Stimulated activated CD8-positive, alpha-beta memory T cell treated with anti-CD3 and anti-CD28 coated beads, Interleukin-4, amount 100 ng/mL, for 4 hours (primary cell): ENCODE data around the gene INCENP.
"Not testable (repeated sequence)": the region's sequence is repeated elsewhere in the genome, so short reads cannot be mapped to it uniquely, and the experiment has no call there.

Experiments
- DNase-seq, 2 donors: peaks; one replicate each; pipeline ENCODE4 v3.0.0-alpha.2; 2020; ENCODE audit warnings: low read depth in 2 of 2, low spot score in 1 of 2

The INCENP gene

GRCh38 chr11:62123669-62124185, at the start of gene INCENP:
TSS of gene INCENP (plus strand) at chr11:62124011. CDS start at chr11:62128162, 4,151 bp downstream.
- DNase-seq, result peak; percentile 87 to 89

- DNase-seq, result no peak
These were observed 48.4 kb upstream of the INCENP start for GRCh38 chr11:62075438-62075837.

- DNase-seq, result no peak
These were observed 46.7 kb upstream of the INCENP start for GRCh38 chr11:62077132-62077531.

GRCh38 chr11:62081378-62082291, 42.2 kb upstream of the INCENP start:
- DNase-seq, result peak; percentile 53 to 66

- no peak for DNase-seq
These were observed 41.5 kb upstream of the INCENP start for GRCh38 chr11:62082292-62082657.

- not testable (repeated sequence) for DNase-seq
These were observed 39.0 kb upstream of the INCENP start for GRCh38 chr11:62084801-62085200.

GRCh38 chr11:62087694-62088093, 36.1 kb upstream of the INCENP start:
- DNase-seq, result no peak

GRCh38 chr11:62088331-62088933, 35.4 kb upstream of the INCENP start:
- DNase-seq, result no peak

- no peak for DNase-seq
These were observed 20.7 kb upstream of the INCENP start for GRCh38 chr11:62103141-62103540.

GRCh38 chr11:62103986-62104385, 19.8 kb upstream of the INCENP start:
- DNase-seq, result no peak

GRCh38 chr11:62104816-62105653, 18.8 kb upstream of the INCENP start:
- DNase-seq, result no peak

- no peak for DNase-seq
These were observed 18.1 kb upstream of the INCENP start for GRCh38 chr11:62105667-62106191.

- no peak for DNase-seq
These were observed 15.6 kb upstream of the INCENP start for GRCh38 chr11:62108017-62108750.

GRCh38 chr11:62108971-62109404, 14.8 kb upstream of the INCENP start:
- DNase-seq, result no peak

GRCh38 chr11:62115085-62115694, 8.6 kb upstream of the INCENP start:
- DNase-seq, result no peak

GRCh38 chr11:62116451-62116850, 7.4 kb upstream of the INCENP start:
- no peak for DNase-seq

GRCh38 chr11:62119569-62119968, 4.2 kb upstream of the INCENP start:
- no peak for DNase-seq

GRCh38 chr11:62120001-62120400, 3.8 kb upstream of the INCENP start:
- no peak for DNase-seq

- no peak for DNase-seq
These were observed 3.4 kb upstream of the INCENP start for GRCh38 chr11:62120431-62120830.

- DNase-seq, result no peak
These were observed 1.7 kb upstream of the INCENP start for GRCh38 chr11:62122076-62122475.
